ENCODE data around the gene UBE2Z.
"Not testable (repeated sequence)": the region's sequence is repeated elsewhere in the genome, so short reads cannot be mapped to it uniquely, and the experiment has no call there.

DNA sequence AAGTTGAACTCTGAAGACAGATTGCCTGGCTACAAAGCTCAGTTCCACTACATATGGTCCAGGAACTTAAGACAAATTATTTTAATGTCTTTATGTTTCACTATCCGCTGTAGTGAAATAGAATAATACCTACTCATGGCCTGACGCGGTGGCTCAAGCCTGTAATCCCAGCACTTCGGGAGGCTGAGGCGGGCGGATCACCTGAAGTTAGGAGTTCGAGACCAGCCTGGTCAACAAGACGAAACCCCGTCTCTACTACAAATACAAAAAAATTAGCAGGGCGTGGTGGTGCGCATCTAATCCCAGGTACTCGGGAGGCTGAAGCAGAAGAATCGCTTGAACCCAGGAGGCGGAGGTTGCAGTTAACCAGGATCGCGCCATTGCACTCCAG, 37.0 kb downstream of the UBE2Z start:
- TF ChIP-seq EP300 (IDR thresholded peaks at IDR 0.05) = not testable (repeated sequence)
- TF ChIP-seq, protein P1, sequence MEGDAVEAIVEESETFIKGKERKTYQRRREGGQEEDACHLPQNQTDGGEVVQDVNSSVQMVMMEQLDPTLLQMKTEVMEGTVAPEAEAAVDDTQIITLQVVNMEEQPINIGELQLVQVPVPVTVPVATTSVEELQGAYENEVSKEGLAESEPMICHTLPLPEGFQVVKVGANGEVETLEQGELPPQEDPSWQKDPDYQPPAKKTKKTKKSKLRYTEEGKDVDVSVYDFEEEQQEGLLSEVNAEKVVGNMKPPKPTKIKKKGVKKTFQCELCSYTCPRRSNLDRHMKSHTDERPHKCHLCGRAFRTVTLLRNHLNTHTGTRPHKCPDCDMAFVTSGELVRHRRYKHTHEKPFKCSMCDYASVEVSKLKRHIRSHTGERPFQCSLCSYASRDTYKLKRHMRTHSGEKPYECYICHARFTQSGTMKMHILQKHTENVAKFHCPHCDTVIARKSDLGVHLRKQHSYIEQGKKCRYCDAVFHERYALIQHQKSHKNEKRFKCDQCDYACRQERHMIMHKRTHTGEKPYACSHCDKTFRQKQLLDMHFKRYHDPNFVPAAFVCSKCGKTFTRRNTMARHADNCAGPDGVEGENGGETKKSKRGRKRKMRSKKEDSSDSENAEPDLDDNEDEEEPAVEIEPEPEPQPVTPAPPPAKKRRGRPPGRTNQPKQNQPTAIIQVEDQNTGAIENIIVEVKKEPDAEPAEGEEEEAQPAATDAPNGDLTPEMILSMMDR (IDR thresholded peaks at IDR 0.05) = not testable (repeated sequence)
